Measurements from ENCODE around the gene METTL26.

METTL26 gene

GRCh38 chr16:585351-585750 lies 50.8 kb downstream of the METTL26 start:
- in situ Hi-C loops (cut with MboI; ENCODE audit: low sequenced_read_pairs) = no loop called here

All from HL-60/S4 (cell line).